Skeletal muscle cell (primary cell): ENCODE data around the gene CSTA.
"Not testable (repeated sequence)": the region's sequence is repeated elsewhere in the genome, so short reads cannot be mapped to it uniquely, and the experiment has no call there.

Source experiments
- DNase-seq: peaks from one replicate; pipeline ENCODE4 v3.0.0-alpha.2; 2010; ENCODE audit warnings: low read depth
- H3K4me3 ChIP-seq: 2 replicates; pipeline ENCODE4 v1.5.1; 2011; ENCODE audit warnings: low read depth, mild to moderate bottlenecking, control low read depth, low read length, moderate library complexity

The CSTA gene

GRCh38 chr3:122365582-122366378 lies 40.7 kb downstream of the CSTA start:
- not testable (repeated sequence) for H3K4me3 ChIP-seq, DNase-seq

GRCh38 chr3:122366379-122366749 lies 41.3 kb downstream of the CSTA start:
- DNase-seq, result no peak
- H3K4me3 ChIP-seq, result no peak overlapping the region

GRCh38 chr3:122374034-122374433 lies 49.0 kb downstream of the CSTA start:
- no peak for DNase-seq
- no peak overlapping the region for H3K4me3 ChIP-seq

- H3K4me3 ChIP-seq, result no peak overlapping the region
- DNase-seq, result no peak
Measured at GRCh38 chr3:122377975-122378374, 52.9 kb downstream of the CSTA start.

GRCh38 chr3:122382888-122383666 lies 58.0 kb downstream of the CSTA start, which contains the start of gene MIX23:
Gene MIX23, minus strand, starts transcription at chr3:122383231. Its CDS starts 7 bp downstream, at chr3:122383224.
- peak; percentile 45 for DNase-seq
- peak within 1 kb of the TSS; percentile 95 for H3K4me3 ChIP-seq

GRCh38 chr3:122383771-122384697 lies 59.0 kb downstream of the CSTA start, which contains the start of gene FAM162A:
Gene FAM162A, plus strand, starts transcription at chr3:122384182. Its CDS starts 84 bp downstream, at chr3:122384266.
- peak; percentile 63 for DNase-seq
- H3K4me3 ChIP-seq, result peak within 1 kb of the TSS; percentile 95

GRCh38 chr3:122387709-122388108 lies 62.7 kb downstream of the CSTA start:
- H3K4me3 ChIP-seq, result no peak overlapping the region
- DNase-seq, result no peak

GRCh38 chr3:122389197-122389596 lies 64.1 kb downstream of the CSTA start:
- no peak overlapping the region for H3K4me3 ChIP-seq
- no peak for DNase-seq

GRCh38 chr3:122389892-122390291 lies 64.8 kb downstream of the CSTA start:
- no peak for DNase-seq
- no peak overlapping the region for H3K4me3 ChIP-seq

GRCh38 chr3:122390665-122391064 lies 65.6 kb downstream of the CSTA start:
- DNase-seq, result no peak
- no peak overlapping the region for H3K4me3 ChIP-seq
